Activated naive CD4-positive, alpha-beta T cell treated with anti-CD3 and anti-CD28 coated beads, Interleukin-2, amount 50 U/mL, for 24 hours (primary cell): ENCODE data around the gene XRCC2.
"Not testable (repeated sequence)": the region's sequence is repeated elsewhere in the genome, so short reads cannot be mapped to it uniquely, and the experiment has no call there.

Experiments
- H3K27ac Mint-ChIP-seq: one replicate; pipeline ENCODE4 v1.8.0; 2021; ENCODE audit warnings: mild to moderate bottlenecking, mixed read lengths
- H3K27me3 Mint-ChIP-seq: one replicate; pipeline ENCODE4 v1.8.0; 2021; ENCODE audit warnings: mixed read lengths
- H3K36me3 Mint-ChIP-seq: one replicate; pipeline ENCODE4 v1.8.0; 2021; ENCODE audit warnings: mixed read lengths
- H3K4me1 Mint-ChIP-seq: one replicate; pipeline ENCODE4 v1.8.0; 2021; ENCODE audit warnings: mixed read lengths
- H3K4me3 Mint-ChIP-seq: one replicate; pipeline ENCODE4 v1.8.0; 2021; ENCODE audit warnings: mild to moderate bottlenecking, mixed read lengths
- H3K9me3 Mint-ChIP-seq: one replicate; pipeline ENCODE4 v1.8.0; 2021; ENCODE audit warnings: mixed read lengths

The XRCC2 gene

GRCh38 chr7:152640829-152641228 is 35.1 kb downstream of the XRCC2 start:
- Mint-ChIP-seq H3K4me1 (no peaks in the 10 kb centered on the region), H3K27me3 (no peaks in the 10 kb centered on the region)

GRCh38 chr7:152637920-152638580 is 37.9 kb downstream of the XRCC2 start:
- no peaks in the 10 kb centered on the region for H3K9me3 Mint-ChIP-seq
- no peaks in the 10 kb centered on the region for H3K27me3 Mint-ChIP-seq
- H3K4me1 Mint-ChIP-seq = no peaks in the 10 kb centered on the region
- H3K27ac Mint-ChIP-seq = no peak overlapping the region
- no peak overlapping the region for H3K4me3 Mint-ChIP-seq
- H3K36me3 Mint-ChIP-seq = no peaks in the 10 kb centered on the region

More at GRCh38 chr7:152640829-152641228, 35.1 kb downstream of the XRCC2 start:
- H3K9me3 Mint-ChIP-seq = no peaks in the 10 kb centered on the region
- H3K4me3 Mint-ChIP-seq = no peak overlapping the region
- H3K27ac Mint-ChIP-seq = no peak overlapping the region
- no peaks in the 10 kb centered on the region for H3K36me3 Mint-ChIP-seq

DNA sequence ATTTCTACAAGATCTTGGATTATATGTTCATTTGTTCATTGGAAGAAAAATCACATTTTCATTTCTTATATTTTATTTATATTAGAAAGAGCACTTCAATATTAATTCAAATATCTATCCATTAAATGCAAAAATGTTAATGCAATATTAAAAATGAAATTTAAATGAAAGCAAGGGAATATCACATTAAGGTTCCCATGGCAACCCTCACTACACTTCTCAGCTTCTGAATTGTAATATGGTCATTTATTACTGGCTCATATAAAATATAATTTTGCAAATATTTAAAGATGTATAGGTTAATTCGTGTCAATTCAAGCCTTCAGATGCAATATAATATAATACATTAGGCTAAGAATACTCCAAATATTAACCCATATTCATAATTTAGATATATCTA is 38.8 kb downstream of the XRCC2 start:
- Mint-ChIP-seq H3K9me3 (no peaks in the 10 kb centered on the region), H3K4me1 (no peaks in the 10 kb centered on the region)

GRCh38 chr7:152636441-152636840 is 39.5 kb downstream of the XRCC2 start:
- Mint-ChIP-seq H3K9me3 (no peaks in the 10 kb centered on the region), H3K27me3 (no peaks in the 10 kb centered on the region), H3K27ac (no peak overlapping the region), H3K4me3 (no peak overlapping the region), H3K4me1 (no peaks in the 10 kb centered on the region), H3K36me3 (no peaks in the 10 kb centered on the region)

More for the DNA sequence above, 38.8 kb downstream of the XRCC2 start:
- H3K27me3 Mint-ChIP-seq = no peaks in the 10 kb centered on the region
- no peak overlapping the region for H3K27ac Mint-ChIP-seq
- no peak overlapping the region for H3K4me3 Mint-ChIP-seq
- no peaks in the 10 kb centered on the region for H3K36me3 Mint-ChIP-seq

GRCh38 chr7:152633504-152633903 is 42.4 kb downstream of the XRCC2 start:
- Mint-ChIP-seq H3K36me3 (no peaks in the 10 kb centered on the region), H3K4me1 (no peaks in the 10 kb centered on the region), H3K27ac (no peak overlapping the region), H3K4me3 (no peak overlapping the region), H3K9me3 (no peaks in the 10 kb centered on the region), H3K27me3 (peaks cover 4% of the 10 kb centered on the region)

DNA sequence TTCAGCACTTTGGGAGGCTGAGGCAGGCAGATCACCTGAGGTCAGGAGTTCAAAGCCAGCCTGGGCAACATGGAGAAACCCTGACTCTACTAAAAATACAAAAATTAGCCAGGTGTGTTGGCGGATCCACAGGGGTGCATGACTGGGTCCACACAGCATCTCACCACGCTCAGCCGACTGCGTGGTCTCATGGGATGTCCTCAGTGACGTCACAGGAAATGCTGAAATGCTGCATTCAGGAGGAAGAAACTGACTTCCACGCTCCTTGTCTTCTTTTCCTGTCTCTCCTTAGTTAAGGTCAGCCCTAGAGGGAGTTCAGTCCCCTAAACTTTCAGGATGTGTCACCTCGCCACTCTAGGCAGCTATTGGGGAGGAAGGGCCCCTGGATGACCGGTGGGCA is 42.9 kb downstream of the XRCC2 start:
- H3K36me3 Mint-ChIP-seq = no peaks in the 10 kb centered on the region
- H3K9me3 Mint-ChIP-seq = no peaks in the 10 kb centered on the region
- no peak overlapping the region for H3K4me3 Mint-ChIP-seq
- no peak overlapping the region for H3K27ac Mint-ChIP-seq
- H3K27me3 Mint-ChIP-seq = peaks cover 4% of the 10 kb centered on the region
- H3K4me1 Mint-ChIP-seq = no peaks in the 10 kb centered on the region

DNA sequence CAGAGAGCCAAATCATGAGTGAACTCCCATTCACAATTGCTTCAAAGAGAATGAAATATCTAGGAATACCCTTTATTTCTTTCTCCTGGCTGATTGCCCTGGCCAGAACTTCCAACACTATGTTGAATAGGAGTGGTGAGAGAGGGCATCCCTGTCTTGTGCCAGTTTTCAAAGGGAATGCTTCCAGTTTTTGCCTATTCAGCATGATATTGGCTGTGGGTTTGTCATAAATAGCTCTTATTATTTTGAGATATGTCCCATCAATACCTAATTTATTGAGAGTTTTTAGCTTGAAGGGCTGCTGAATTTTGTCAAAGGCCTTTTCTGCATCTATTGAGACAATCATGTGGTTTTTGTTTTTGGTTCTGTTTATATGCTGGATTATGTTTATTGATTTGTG is 47.2 kb downstream of the XRCC2 start:
- not testable (repeated sequence) for H3K4me3 Mint-ChIP-seq, H3K27me3 Mint-ChIP-seq, H3K9me3 Mint-ChIP-seq, H3K36me3 Mint-ChIP-seq, H3K4me1 Mint-ChIP-seq, H3K27ac Mint-ChIP-seq

DNA sequence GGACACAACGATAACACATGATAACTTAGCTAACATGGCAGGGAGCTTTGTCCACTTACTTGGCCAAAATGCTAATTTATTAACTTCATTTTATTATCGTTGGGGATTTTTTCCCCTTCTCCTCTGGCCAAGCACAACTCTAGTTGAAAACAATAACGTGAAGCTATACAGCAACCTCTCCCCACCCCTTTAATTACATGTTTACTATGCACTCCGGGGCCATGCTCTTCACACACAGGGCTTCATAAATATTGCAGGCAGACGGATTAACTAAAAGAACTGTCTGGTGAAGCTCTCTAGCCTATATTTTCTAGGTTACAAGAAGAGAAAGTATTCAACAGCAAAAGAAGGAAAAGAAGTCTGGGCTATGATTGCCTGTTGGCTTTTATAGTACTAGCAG is 51.7 kb downstream of the XRCC2 start:
- Mint-ChIP-seq H3K9me3 (no peaks in the 10 kb centered on the region), H3K4me3 (no peak overlapping the region), H3K27me3 (no peaks in the 10 kb centered on the region), H3K36me3 (no peaks in the 10 kb centered on the region), H3K27ac (no peak overlapping the region), H3K4me1 (no peaks in the 10 kb centered on the region)

DNA sequence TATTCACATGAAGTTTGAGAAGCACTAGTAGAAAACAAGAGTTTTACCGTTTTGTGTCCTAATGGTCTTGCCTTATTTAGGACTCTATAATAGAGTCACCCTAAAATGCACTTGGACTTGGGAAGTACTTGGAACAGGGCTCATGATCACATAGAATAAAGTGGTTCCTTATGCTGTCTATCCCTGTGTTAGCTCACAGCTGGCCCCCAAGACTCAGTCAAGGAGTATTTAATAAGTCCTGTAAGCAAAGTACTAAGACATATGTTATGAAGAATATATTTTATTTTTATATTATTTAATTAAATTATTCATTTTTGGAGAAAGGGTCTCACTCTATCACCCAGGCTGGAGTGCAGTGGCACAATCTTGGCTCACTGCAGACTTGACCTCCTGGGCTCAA is 54.5 kb downstream of the XRCC2 start:
- Mint-ChIP-seq H3K9me3 (no peaks in the 10 kb centered on the region), H3K27me3 (no peaks in the 10 kb centered on the region), H3K4me3 (no peak overlapping the region), H3K4me1 (no peaks in the 10 kb centered on the region), H3K36me3 (no peaks in the 10 kb centered on the region), H3K27ac (no peak overlapping the region)

- no peaks in the 10 kb centered on the region for H3K9me3 Mint-ChIP-seq
- H3K27ac Mint-ChIP-seq = no peak overlapping the region
- H3K4me1 Mint-ChIP-seq = no peaks in the 10 kb centered on the region
- no peaks in the 10 kb centered on the region for H3K27me3 Mint-ChIP-seq
- no peaks in the 10 kb centered on the region for H3K36me3 Mint-ChIP-seq
- H3K4me3 Mint-ChIP-seq = no peak overlapping the region
These were observed 56.8 kb downstream of the XRCC2 start for GRCh38 chr7:152619027-152619739.

GRCh38 chr7:152618427-152618826 is 57.5 kb downstream of the XRCC2 start:
- Mint-ChIP-seq H3K36me3 (no peaks in the 10 kb centered on the region), H3K9me3 (no peaks in the 10 kb centered on the region), H3K4me3 (no peak overlapping the region), H3K27ac (no peak overlapping the region), H3K4me1 (no peaks in the 10 kb centered on the region), H3K27me3 (no peaks in the 10 kb centered on the region)

- Mint-ChIP-seq H3K9me3 (no peaks in the 10 kb centered on the region), H3K36me3 (no peaks in the 10 kb centered on the region), H3K27me3 (no peaks in the 10 kb centered on the region), H3K4me1 (no peaks in the 10 kb centered on the region), H3K27ac (no peak overlapping the region), H3K4me3 (no peak overlapping the region)
These were observed 58.9 kb downstream of the XRCC2 start for GRCh38 chr7:152617056-152617455.

GRCh38 chr7:152615031-152615741 is 60.8 kb downstream of the XRCC2 start:
- Mint-ChIP-seq H3K27me3 (no peaks in the 10 kb centered on the region), H3K4me1 (no peaks in the 10 kb centered on the region), H3K4me3 (no peak overlapping the region), H3K36me3 (no peaks in the 10 kb centered on the region), H3K27ac (no peak overlapping the region), H3K9me3 (no peaks in the 10 kb centered on the region)

DNA sequence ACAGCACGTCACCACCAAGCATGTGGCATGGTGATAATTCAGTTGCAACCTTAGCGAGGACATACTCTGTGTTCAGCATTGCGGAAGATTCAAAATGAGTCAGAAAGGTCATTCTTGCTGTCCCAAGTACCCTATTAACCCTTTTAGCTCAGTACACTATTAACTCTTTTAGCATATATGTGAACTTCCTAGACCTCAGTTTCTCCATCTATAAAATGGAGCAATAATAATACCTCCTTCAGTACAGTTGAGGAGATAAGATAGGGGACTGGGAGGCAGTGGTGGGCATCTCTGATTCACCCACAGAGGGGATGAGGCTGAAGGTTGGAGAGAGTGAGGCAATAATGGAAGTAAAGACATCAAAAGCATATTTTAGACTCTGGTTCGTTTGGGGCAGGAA is 67.3 kb downstream of the XRCC2 start:
- no peak overlapping the region for H3K4me3 Mint-ChIP-seq
- H3K27me3 Mint-ChIP-seq = no peaks in the 10 kb centered on the region
- no peaks in the 10 kb centered on the region for H3K9me3 Mint-ChIP-seq
- H3K4me1 Mint-ChIP-seq = no peaks in the 10 kb centered on the region
- H3K36me3 Mint-ChIP-seq = no peaks in the 10 kb centered on the region
- no peak overlapping the region for H3K27ac Mint-ChIP-seq

GRCh38 chr7:152608208-152608607 is 67.7 kb downstream of the XRCC2 start:
- H3K36me3 Mint-ChIP-seq = no peaks in the 10 kb centered on the region

GRCh38 chr7:152607007-152607406 is 68.9 kb downstream of the XRCC2 start:
- Mint-ChIP-seq H3K36me3 (no peaks in the 10 kb centered on the region), H3K9me3 (no peaks in the 10 kb centered on the region), H3K27me3 (no peaks in the 10 kb centered on the region), H3K4me3 (no peak overlapping the region), H3K4me1 (no peaks in the 10 kb centered on the region), H3K27ac (no peak overlapping the region)

More at GRCh38 chr7:152608208-152608607, 67.7 kb downstream of the XRCC2 start:
- no peaks in the 10 kb centered on the region for H3K9me3 Mint-ChIP-seq
- no peaks in the 10 kb centered on the region for H3K4me1 Mint-ChIP-seq
- no peak overlapping the region for H3K27ac Mint-ChIP-seq
- H3K4me3 Mint-ChIP-seq = no peak overlapping the region
- H3K27me3 Mint-ChIP-seq = no peaks in the 10 kb centered on the region
